Astrocyte of the cerebellum (primary cell): Measurements from ENCODE around the gene TGM1.

Experiments used
- DNase-seq: peaks from one replicate; pipeline ENCODE4 v3.0.0-alpha.2; 2011; ENCODE audit warnings: low read depth
- H3K4me3 ChIP-seq: 2 replicates; pipeline ENCODE4 v1.5.1; 2011; ENCODE audit warnings: mild to moderate bottlenecking, low read depth, low read length, moderate library complexity
- in situ Hi-C: cut with HindIII; loops from 2 replicates; pipeline ENCODE4 v1.10.0; 2017; ENCODE audit warnings: low sequenced_read_pairs
- TF ChIP-seq, protein P1 (sequence below): IDR thresholded peaks from 2 replicates; pipeline ENCODE4 v1.5.1; 2012; ENCODE audit warnings: low read length, low read depth, moderate library complexity, mild to moderate bottlenecking; ENCODE audit errors: missing control alignments

Gene TGM1

GRCh38 chr14:24262821-24263733 lies at the start of gene TGM1:
TGM1 (minus strand) TSS chr14:24263177; CDS start chr14:24262352, 825 bp downstream.
- TF ChIP-seq, protein P1, sequence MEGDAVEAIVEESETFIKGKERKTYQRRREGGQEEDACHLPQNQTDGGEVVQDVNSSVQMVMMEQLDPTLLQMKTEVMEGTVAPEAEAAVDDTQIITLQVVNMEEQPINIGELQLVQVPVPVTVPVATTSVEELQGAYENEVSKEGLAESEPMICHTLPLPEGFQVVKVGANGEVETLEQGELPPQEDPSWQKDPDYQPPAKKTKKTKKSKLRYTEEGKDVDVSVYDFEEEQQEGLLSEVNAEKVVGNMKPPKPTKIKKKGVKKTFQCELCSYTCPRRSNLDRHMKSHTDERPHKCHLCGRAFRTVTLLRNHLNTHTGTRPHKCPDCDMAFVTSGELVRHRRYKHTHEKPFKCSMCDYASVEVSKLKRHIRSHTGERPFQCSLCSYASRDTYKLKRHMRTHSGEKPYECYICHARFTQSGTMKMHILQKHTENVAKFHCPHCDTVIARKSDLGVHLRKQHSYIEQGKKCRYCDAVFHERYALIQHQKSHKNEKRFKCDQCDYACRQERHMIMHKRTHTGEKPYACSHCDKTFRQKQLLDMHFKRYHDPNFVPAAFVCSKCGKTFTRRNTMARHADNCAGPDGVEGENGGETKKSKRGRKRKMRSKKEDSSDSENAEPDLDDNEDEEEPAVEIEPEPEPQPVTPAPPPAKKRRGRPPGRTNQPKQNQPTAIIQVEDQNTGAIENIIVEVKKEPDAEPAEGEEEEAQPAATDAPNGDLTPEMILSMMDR: no peak
- no peak within 1 kb of the TSS for H3K4me3 ChIP-seq
- in situ Hi-C loops: no loop called here
- no peak for DNase-seq

DNA sequence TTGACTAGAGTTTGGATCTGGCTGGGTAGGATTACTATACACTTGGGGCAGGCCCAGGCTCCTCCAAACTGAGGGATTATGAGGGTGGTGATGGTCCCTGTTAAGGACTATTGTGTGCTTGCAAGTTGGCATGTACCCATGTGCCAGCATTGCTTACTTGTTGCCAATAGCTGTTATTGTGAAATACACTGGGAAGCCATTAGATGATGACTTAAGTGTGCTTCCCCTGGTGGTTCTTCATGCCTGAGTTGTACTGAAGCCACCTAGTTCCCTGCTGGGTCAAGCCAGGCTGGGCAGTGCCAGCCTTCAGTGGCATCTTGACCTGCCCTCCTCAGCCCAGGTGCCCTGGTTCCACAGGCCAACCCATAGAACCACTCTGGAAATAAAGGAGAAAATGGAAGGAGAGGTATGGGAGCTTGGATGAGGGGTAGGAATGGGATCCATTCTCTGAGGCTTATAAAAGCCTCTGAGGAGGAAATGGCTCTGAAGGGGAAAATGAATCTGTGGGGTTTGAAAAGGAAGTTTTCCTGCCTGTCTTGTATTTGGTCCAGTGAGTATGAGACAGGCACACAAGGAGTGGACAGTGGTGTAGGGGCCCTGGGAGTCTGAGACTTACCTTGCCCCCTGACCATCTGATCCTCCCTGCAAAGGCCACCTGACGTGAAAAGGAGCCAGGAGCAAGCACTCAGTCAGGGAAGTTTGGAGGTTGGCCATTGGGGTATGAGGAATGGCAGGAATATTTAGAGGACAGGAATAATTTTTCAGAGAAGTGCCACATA lies 49.0 kb upstream of the TGM1 start:
- no peak overlapping the region for H3K4me3 ChIP-seq
- DNase-seq: no peak
- TF ChIP-seq, protein P1: no peak
- in situ Hi-C loops: no loop called here

GRCh38 chr14:24310646-24311604 lies 47.9 kb upstream of the TGM1 start, which contains the start of gene LTB4R:
LTB4R (plus strand) TSS chr14:24311502; CDS start chr14:24315652, 4,150 bp downstream.
- peak within 1 kb of the TSS; percentile 20 for H3K4me3 ChIP-seq
- DNase-seq: peak; percentile 42
- TF ChIP-seq, protein P1: peak; percentile 23
- in situ Hi-C loops: no loop called here

GRCh38 chr14:24310265-24310645 lies 47.3 kb upstream of the TGM1 start:
- in situ Hi-C loops: no loop called here
- no peak for DNase-seq
- TF ChIP-seq, protein P1: no peak
- no peak overlapping the region for H3K4me3 ChIP-seq

GRCh38 chr14:24309538-24310264 lies 46.7 kb upstream of the TGM1 start, which contains the start of gene LTB4R2:
LTB4R2 (plus strand) TSS chr14:24310140; CDS start chr14:24310665, 525 bp downstream.
- in situ Hi-C loops: no loop called here
- H3K4me3 ChIP-seq: no peak within 1 kb of the TSS
- DNase-seq: no peak
- TF ChIP-seq, protein P1: no peak
